ENCODE results near the gene VWF. TPM values are rescaled to one million over a fixed set of nuclear protein-coding genes. Genes with fewer than 3 reads are reported as not detected.

Gene VWF
- total and polyA plus RNA-seq, 10 of the 15 experiments (the other 5 are each of a cell fraction or from before 2014, with no cell fraction given), result 0.08 to 0.23 TPM; not detected in 8

DNA sequence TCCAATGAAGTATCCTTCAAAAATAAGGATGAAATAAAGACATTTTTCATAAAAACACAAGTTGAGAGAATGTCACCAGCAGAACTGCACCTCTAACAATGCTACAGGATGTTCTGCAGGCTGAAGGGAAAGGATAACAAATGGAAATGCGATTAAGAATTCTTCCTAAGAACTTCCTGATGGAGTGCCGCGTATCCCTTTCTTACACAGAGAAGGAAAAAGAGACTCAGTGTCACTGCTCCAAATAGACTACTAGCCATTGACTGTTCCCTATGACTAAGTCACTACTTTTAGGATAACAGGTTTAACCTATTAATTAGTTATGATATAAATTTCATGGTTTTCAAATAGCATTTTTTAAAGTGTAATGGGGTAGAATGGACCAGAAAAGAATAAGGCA lies 182.6 kb downstream of the VWF start (continued):
- TF ChIP-seq, protein P1, sequence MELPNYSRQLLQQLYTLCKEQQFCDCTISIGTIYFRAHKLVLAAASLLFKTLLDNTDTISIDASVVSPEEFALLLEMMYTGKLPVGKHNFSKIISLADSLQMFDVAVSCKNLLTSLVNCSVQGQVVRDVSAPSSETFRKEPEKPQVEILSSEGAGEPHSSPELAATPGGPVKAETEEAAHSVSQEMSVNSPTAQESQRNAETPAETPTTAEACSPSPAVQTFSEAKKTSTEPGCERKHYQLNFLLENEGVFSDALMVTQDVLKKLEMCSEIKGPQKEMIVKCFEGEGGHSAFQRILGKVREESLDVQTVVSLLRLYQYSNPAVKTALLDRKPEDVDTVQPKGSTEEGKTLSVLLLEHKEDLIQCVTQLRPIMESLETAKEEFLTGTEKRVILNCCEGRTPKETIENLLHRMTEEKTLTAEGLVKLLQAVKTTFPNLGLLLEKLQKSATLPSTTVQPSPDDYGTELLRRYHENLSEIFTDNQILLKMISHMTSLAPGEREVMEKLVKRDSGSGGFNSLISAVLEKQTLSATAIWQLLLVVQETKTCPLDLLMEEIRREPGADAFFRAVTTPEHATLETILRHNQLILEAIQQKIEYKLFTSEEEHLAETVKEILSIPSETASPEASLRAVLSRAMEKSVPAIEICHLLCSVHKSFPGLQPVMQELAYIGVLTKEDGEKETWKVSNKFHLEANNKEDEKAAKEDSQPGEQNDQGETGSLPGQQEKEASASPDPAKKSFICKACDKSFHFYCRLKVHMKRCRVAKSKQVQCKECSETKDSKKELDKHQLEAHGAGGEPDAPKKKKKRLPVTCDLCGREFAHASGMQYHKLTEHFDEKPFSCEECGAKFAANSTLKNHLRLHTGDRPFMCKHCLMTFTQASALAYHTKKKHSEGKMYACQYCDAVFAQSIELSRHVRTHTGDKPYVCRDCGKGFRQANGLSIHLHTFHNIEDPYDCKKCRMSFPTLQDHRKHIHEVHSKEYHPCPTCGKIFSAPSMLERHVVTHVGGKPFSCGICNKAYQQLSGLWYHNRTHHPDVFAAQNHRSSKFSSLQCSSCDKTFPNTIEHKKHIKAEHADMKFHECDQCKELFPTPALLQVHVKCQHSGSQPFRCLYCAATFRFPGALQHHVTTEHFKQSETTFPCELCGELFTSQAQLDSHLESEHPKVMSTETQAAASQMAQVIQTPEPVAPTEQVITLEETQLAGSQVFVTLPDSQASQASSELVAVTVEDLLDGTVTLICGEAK (IDR thresholded peaks at IDR 0.05; ENCODE audit: borderline replicate concordance), result no peak
- TF ChIP-seq GABPA (IDR thresholded peaks at IDR 0.05; ENCODE audit: low read depth), result no peak
- TF ChIP-seq FOS (IDR thresholded peaks at IDR 0.05; ENCODE audit: borderline replicate concordance, extremely low read depth, insufficient read length), result no peak
- no peak for TF ChIP-seq HDAC2 (IDR thresholded peaks at IDR 0.05)
- TF ChIP-seq RBBP5 (conservative IDR thresholded peaks at IDR 0.05), result no peak
- no peak for TF ChIP-seq YBX1 (IDR thresholded peaks at IDR 0.05)
- no peak for TF ChIP-seq ATF2 (IDR thresholded peaks at IDR 0.05; ENCODE audit: low read length)
- TF ChIP-seq USF1 (IDR thresholded peaks at IDR 0.05; ENCODE audit: borderline replicate concordance, extremely low read length, insufficient read depth, low read depth, low read length), result no peak
- TF ChIP-seq, protein P2, sequence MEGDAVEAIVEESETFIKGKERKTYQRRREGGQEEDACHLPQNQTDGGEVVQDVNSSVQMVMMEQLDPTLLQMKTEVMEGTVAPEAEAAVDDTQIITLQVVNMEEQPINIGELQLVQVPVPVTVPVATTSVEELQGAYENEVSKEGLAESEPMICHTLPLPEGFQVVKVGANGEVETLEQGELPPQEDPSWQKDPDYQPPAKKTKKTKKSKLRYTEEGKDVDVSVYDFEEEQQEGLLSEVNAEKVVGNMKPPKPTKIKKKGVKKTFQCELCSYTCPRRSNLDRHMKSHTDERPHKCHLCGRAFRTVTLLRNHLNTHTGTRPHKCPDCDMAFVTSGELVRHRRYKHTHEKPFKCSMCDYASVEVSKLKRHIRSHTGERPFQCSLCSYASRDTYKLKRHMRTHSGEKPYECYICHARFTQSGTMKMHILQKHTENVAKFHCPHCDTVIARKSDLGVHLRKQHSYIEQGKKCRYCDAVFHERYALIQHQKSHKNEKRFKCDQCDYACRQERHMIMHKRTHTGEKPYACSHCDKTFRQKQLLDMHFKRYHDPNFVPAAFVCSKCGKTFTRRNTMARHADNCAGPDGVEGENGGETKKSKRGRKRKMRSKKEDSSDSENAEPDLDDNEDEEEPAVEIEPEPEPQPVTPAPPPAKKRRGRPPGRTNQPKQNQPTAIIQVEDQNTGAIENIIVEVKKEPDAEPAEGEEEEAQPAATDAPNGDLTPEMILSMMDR (IDR thresholded peaks at IDR 0.05 in 2 of 3, conservative IDR thresholded peaks at IDR 0.05 in 1 of 3; ENCODE audit: control insufficient read depth in 2 of 3, extremely low read depth in 1 of 3, insufficient read depth in 1 of 3, low read depth in 3 of 3, low read length in 3 of 3), result no peak
